HepG2 (cell line): ENCODE results near the gene MACROD2. TPM values are rescaled to one million over a fixed set of nuclear protein-coding genes. Genes with fewer than 3 reads are reported as not detected.

ENCODE experiments used
- IRF2 ChIP-seq: IDR thresholded peaks from 2 replicates; pipeline ENCODE4 v1.6.1; 2018; ENCODE audit warnings: missing genetic modification reagents, missing compliant biosample characterization
- JDP2 ChIP-seq: sonication (generic); formaldehyde crosslinking; IDR thresholded peaks from 2 replicates; pipeline ENCODE4 v1.8.1; 2022; ENCODE audit warnings: missing genetic modification reagents, borderline replicate concordance
- JUNB ChIP-seq: sonication (generic); formaldehyde crosslinking; IDR thresholded peaks from 2 replicates; pipeline ENCODE4 v1.8.0; 2022; ENCODE audit warnings: missing genetic modification reagents, mild to moderate bottlenecking, borderline replicate concordance
- MAZ ChIP-seq, 2 experiments: sonication (generic) in 1 of 2; formaldehyde crosslinking in 1 of 2; IDR thresholded peaks; 2 replicates each; pipeline versions ENCODE4 v1.5.0 to v1.6.1; 2012 to 2020; ENCODE audit warnings: low read depth in 2 of 2, mild to moderate bottlenecking in 2 of 2, borderline replicate concordance in 1 of 2, improper control_type of control experiment in 1 of 2, low read length in 1 of 2, missing genetic modification reagents in 1 of 2, moderate library complexity in 1 of 2
- MED8 ChIP-seq: sonication (generic); formaldehyde crosslinking; IDR thresholded peaks from 2 replicates; pipeline ENCODE4 v1.8.1; 2023; ENCODE audit warnings: mild to moderate bottlenecking, missing genetic modification reagents; ENCODE audit not compliant: insufficient replicate concordance
- SOX5 ChIP-seq: IDR thresholded peaks from 2 replicates; pipeline ENCODE4 v1.6.1; 2016; ENCODE audit warnings: borderline replicate concordance
- polyA plus RNA-seq, 8 experiments: library from polyadenylated mRNA; depleted of rRNA in 3 of 8; stranded (reverse) in 7 of 8; unstranded in 1 of 8; fragments of >200 nt; fragmentation: Illumina TruSeq in 4 of 8; extraction: Trizol in 4 of 8; gene quantifications; 2 replicates each; pipeline versions ENCODE4 v1.2.1 to v1.2.3, GENCODE V29; 2011 to 2016; ENCODE audit warnings: low read depth in 4 of 8, missing spikeins in 1 of 8, mixed read lengths in 1 of 8; ENCODE audit not compliant: insufficient read depth in 1 of 8
- total RNA-seq, 5 experiments: library from RNA; depleted of rRNA; stranded (reverse); fragments of >200 nt; fragmentation: Illumina TruSeq; extraction: Trizol; gene quantifications; 2 replicates each; pipeline ENCODE4 v1.2.3, GENCODE V29; 2016; ENCODE audit warnings: low read depth in 1 of 5
- TF ChIP-seq, protein P1 (sequence below): sonication (generic); formaldehyde crosslinking; IDR thresholded peaks from 2 replicates; pipeline ENCODE4 v1.5.0; 2020; ENCODE audit warnings: mild to moderate bottlenecking, missing genetic modification reagents, borderline replicate concordance
- TF ChIP-seq, protein P2 (sequence below): sonication (generic); formaldehyde crosslinking; IDR thresholded peaks from 2 replicates; pipeline ENCODE4 v1.8.1; 2022; ENCODE audit warnings: low read depth, mild to moderate bottlenecking, missing genetic modification reagents

The MACROD2 gene
- total and polyA plus RNA-seq, 2 of the 13 experiments (the other 11 are each of a cell fraction or from before 2014, with no cell fraction given), result 0.13 to 0.51 TPM

DNA sequence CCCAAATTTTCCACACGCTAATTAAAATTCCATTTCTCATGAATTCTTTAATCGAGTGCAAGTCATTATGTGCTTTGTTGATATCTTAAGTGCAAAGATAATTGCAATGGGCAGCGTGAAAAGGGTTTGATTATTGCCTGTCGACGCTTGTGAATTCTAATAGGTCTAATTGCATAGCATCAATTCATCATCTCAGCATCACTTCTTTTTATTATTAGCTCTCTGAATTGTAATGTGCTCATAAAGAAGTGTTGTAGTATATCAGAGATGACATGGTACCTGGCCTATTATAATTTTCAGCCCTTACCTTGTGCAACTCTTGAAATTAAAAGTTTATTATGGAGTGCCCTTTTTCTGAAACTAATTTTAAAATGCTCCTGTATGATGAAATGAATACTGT is 1208.9 kb downstream of the MACROD2 start (continued):
- TF ChIP-seq, protein P1, sequence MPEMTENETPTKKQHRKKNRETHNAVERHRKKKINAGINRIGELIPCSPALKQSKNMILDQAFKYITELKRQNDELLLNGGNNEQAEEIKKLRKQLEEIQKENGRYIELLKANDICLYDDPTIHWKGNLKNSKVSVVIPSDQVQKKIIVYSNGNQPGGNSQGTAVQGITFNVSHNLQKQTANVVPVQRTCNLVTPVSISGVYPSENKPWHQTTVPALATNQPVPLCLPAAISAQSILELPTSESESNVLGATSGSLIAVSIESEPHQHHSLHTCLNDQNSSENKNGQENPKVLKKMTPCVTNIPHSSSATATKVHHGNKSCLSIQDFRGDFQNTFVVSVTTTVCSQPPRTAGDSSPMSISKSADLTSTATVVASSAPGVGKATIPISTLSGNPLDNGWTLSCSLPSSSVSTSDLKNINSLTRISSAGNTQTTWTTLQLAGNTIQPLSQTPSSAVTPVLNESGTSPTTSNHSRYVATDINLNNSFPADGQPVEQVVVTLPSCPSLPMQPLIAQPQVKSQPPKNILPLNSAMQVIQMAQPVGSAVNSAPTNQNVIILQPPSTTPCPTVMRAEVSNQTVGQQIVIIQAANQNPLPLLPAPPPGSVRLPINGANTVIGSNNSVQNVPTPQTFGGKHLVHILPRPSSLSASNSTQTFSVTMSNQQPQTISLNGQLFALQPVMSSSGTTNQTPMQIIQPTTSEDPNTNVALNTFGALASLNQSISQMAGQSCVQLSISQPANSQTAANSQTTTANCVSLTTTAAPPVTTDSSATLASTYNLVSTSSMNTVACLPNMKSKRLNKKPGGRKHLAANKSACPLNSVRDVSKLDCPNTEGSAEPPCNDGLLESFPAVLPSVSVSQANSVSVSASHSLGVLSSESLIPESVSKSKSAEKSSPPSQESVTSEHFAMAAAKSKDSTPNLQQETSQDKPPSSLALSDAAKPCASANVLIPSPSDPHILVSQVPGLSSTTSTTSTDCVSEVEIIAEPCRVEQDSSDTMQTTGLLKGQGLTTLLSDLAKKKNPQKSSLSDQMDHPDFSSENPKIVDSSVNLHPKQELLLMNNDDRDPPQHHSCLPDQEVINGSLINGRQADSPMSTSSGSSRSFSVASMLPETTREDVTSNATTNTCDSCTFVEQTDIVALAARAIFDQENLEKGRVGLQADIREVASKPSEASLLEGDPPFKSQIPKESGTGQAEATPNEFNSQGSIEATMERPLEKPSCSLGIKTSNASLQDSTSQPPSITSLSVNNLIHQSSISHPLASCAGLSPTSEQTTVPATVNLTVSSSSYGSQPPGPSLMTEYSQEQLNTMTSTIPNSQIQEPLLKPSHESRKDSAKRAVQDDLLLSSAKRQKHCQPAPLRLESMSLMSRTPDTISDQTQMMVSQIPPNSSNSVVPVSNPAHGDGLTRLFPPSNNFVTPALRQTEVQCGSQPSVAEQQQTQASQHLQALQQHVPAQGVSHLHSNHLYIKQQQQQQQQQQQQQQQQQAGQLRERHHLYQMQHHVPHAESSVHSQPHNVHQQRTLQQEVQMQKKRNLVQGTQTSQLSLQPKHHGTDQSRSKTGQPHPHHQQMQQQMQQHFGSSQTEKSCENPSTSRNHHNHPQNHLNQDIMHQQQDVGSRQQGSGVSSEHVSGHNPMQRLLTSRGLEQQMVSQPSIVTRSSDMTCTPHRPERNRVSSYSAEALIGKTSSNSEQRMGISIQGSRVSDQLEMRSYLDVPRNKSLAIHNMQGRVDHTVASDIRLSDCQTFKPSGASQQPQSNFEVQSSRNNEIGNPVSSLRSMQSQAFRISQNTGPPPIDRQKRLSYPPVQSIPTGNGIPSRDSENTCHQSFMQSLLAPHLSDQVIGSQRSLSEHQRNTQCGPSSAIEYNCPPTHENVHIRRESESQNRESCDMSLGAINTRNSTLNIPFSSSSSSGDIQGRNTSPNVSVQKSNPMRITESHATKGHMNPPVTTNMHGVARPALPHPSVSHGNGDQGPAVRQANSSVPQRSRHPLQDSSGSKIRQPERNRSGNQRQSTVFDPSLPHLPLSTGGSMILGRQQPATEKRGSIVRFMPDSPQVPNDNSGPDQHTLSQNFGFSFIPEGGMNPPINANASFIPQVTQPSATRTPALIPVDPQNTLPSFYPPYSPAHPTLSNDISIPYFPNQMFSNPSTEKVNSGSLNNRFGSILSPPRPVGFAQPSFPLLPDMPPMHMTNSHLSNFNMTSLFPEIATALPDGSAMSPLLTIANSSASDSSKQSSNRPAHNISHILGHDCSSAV (CRISPR knock-in tag), result no peak
- TF ChIP-seq JDP2 (CRISPR knock-in tag) (no peak), MED8 (CRISPR knock-in tag) (no peak), SOX5 (CRISPR knock-in tag) (no peak), JUNB (no peak), MAZ (IDR thresholded peaks at IDR 0.05; ENCODE audit: borderline replicate concordance, low read depth, low read length) (no peak), MAZ (CRISPR knock-in tag; IDR thresholded peaks at IDR 0.05; ENCODE audit: low read depth) (no peak), IRF2 (CRISPR knock-in tag) (no peak)
- TF ChIP-seq, protein P2, sequence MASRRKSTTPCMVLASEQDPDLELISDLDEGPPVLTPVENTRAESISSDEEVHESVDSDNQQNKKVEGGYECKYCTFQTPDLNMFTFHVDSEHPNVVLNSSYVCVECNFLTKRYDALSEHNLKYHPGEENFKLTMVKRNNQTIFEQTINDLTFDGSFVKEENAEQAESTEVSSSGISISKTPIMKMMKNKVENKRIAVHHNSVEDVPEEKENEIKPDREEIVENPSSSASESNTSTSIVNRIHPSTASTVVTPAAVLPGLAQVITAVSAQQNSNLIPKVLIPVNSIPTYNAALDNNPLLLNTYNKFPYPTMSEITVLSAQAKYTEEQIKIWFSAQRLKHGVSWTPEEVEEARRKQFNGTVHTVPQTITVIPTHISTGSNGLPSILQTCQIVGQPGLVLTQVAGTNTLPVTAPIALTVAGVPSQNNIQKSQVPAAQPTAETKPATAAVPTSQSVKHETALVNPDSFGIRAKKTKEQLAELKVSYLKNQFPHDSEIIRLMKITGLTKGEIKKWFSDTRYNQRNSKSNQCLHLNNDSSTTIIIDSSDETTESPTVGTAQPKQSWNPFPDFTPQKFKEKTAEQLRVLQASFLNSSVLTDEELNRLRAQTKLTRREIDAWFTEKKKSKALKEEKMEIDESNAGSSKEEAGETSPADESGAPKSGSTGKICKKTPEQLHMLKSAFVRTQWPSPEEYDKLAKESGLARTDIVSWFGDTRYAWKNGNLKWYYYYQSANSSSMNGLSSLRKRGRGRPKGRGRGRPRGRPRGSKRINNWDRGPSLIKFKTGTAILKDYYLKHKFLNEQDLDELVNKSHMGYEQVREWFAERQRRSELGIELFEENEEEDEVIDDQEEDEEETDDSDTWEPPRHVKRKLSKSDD (CRISPR knock-in tag), result no peak
